Activated CD4-positive, alpha-beta T cell treated with anti-CD3 and anti-CD28 coated beads, Interleukin-2, amount 10 ng/mL, durations not matched to agents 7 days and 5 days (primary cell): ENCODE data around the gene SLC5A2. TPM values are rescaled to one million over a fixed set of nuclear protein-coding genes. Genes with fewer than 3 reads are reported as not detected.
"Not testable (repeated sequence)": the region's sequence is repeated elsewhere in the genome, so short reads cannot be mapped to it uniquely, and the experiment has no call there.

Experiments
- CTCF ChIA-PET: fragments of 350-600 bp; sonication (Branson Sonifier 250); formaldehyde crosslinking; loops from one replicate; lab custom pipeline; 2021; ENCODE audit warnings: antibody characterized with exemption; lab: Charles Lee
- POLR2A ChIA-PET: fragments of 350-600 bp; sonication (Branson Sonifier 250); formaldehyde crosslinking; loops from one replicate; lab custom pipeline; 2021; ENCODE audit warnings: antibody characterized with exemption; lab: Charles Lee
- DNase-seq: peaks from one replicate; pipeline ENCODE4 v3.0.0-alpha.2; 2020
- H3K27ac Mint-ChIP-seq: one replicate; pipeline ENCODE4 v1.8.0; 2021; ENCODE audit warnings: mild to moderate bottlenecking, moderate library complexity, mixed read lengths
- H3K27me3 Mint-ChIP-seq: one replicate; pipeline ENCODE4 v1.8.0; 2021; ENCODE audit warnings: mixed read lengths
- H3K36me3 Mint-ChIP-seq: one replicate; pipeline ENCODE4 v1.8.0; 2021; ENCODE audit warnings: low read depth, mixed read lengths
- H3K4me1 Mint-ChIP-seq: one replicate; pipeline ENCODE4 v1.8.0; 2021; ENCODE audit warnings: mixed read lengths
- H3K4me3 Mint-ChIP-seq: one replicate; pipeline ENCODE4 v1.8.0; 2021; ENCODE audit warnings: mild to moderate bottlenecking, moderate library complexity, mixed read lengths
- H3K9me3 Mint-ChIP-seq: one replicate; pipeline ENCODE4 v1.8.0; 2021; ENCODE audit warnings: mixed read lengths
- total RNA-seq, 2 experiments: library from RNA; stranded (reverse); gene quantifications; one replicate each; pipeline ENCODE4 v1.2.3, GENCODE V29; 2021

SLC5A2 gene
- total RNA-seq, 2 experiments from 2014 or later, result 0.52 TPM; not detected in 1

DNA sequence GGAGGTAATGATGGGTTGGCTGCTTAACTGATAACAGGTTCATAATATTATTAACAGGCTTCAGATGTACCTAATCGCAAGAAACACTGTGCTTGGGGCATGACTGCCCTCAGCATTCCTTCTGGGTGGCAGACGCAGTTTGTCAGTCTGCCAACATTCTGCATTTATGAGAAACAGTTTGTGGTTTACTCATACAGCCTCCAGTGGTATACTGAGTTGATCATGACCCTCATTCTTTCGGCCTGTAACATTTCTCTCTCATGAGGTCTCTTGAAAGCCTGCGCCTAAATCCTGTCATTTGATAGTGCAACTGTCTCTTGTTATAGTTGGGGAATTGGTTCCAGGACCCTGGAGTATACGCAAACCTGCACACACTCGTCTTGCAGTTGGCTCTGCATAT lies 30.2 kb downstream of the SLC5A2 start:
- H3K36me3 Mint-ChIP-seq, result peaks cover 6% of the 10 kb centered on the region
- H3K4me1 Mint-ChIP-seq, result peaks cover 13% of the 10 kb centered on the region
- H3K4me3 Mint-ChIP-seq, result no peak overlapping the region
- peaks cover 8% of the 10 kb centered on the region for H3K9me3 Mint-ChIP-seq
- ChIA-PET POLR2A (no interaction called here), CTCF (no interaction called here)
- no peak overlapping the region for H3K27ac Mint-ChIP-seq
- H3K27me3 Mint-ChIP-seq, result no peaks in the 10 kb centered on the region
- DNase-seq, result no peak

DNA sequence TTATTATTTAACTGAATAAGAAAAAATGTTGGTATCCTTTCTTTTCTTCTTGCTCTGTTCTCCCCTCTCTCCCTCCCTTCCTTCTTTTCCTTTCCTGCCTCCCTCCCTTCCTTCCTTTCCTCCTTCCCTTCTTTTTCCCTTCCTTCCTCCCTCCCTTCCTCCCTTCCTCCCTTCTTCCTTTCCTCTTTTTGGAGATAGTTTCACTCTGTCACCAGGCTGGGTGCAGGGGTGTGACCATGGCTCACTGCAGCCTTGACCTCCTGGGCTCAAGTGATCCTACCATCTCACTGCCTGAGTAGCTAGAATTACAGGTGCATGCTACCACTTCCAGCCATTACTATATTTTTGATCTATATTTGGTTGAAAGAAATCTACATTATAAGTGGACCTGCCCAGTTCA lies 31.0 kb downstream of the SLC5A2 start:
- no peak overlapping the region for H3K4me3 Mint-ChIP-seq
- peaks cover 7% of the 10 kb centered on the region for H3K4me1 Mint-ChIP-seq
- no peaks in the 10 kb centered on the region for H3K27me3 Mint-ChIP-seq
- no peak for DNase-seq
- POLR2A ChIA-PET, result no interaction called here
- CTCF ChIA-PET, result no interaction called here
- H3K36me3 Mint-ChIP-seq, result no peaks in the 10 kb centered on the region
- H3K9me3 Mint-ChIP-seq, result peaks cover 8% of the 10 kb centered on the region
- no peak overlapping the region for H3K27ac Mint-ChIP-seq

DNA sequence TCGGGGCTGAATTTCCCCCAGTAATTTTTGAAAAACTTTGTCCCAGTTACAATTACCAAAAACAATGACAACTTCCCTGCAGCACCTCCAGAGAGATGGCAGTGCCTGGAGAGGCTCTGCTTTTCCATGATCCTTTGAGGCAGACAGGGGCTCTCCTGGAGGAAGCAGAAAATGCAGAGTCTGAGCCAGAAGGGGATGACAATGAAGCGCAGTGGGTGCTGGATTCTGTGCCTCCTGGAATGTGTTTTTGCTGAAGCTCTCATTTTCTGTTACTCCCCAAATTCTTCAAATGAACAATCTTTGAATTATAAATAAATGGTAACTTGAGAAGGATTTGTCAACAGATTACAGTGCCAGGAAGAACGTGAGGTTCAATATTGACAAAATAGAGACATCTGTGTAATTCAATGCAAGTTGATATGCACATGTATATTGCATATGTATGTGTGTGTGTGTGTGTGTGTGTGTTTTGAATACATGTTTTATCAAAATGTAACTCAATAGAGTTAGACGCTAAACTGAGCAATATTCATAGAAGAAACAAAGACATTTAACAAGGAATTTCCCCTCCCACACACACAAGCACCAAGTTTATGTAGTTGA lies 35.0 kb downstream of the SLC5A2 start:
- H3K27ac Mint-ChIP-seq, result no peak overlapping the region
- ChIA-PET CTCF (interaction anchor here (0.6 kb wide), 1 partner anchor 393 kb away, joined by 3 read pairs; no protein-coding TSS in a partner anchor), POLR2A (no interaction called here)
- no peak for DNase-seq
- H3K9me3 Mint-ChIP-seq, result peaks cover 3% of the 10 kb centered on the region
- no peak overlapping the region for H3K4me3 Mint-ChIP-seq
- H3K27me3 Mint-ChIP-seq, result peaks cover 1% of the 10 kb centered on the region
- no peaks in the 10 kb centered on the region for H3K4me1 Mint-ChIP-seq
- H3K36me3 Mint-ChIP-seq, result no peaks in the 10 kb centered on the region

- no peaks in the 10 kb centered on the region for H3K4me1 Mint-ChIP-seq
- no peak overlapping the region for H3K4me3 Mint-ChIP-seq
- POLR2A ChIA-PET, result no interaction called here
- CTCF ChIA-PET, result no interaction called here
- no peaks in the 10 kb centered on the region for H3K36me3 Mint-ChIP-seq
- peaks cover 1% of the 10 kb centered on the region for H3K27me3 Mint-ChIP-seq
- H3K27ac Mint-ChIP-seq, result no peak overlapping the region
- DNase-seq, result no peak
- peaks cover 3% of the 10 kb centered on the region for H3K9me3 Mint-ChIP-seq
Measured at GRCh38 chr16:31519759-31520431, 37.0 kb downstream of the SLC5A2 start.

DNA sequence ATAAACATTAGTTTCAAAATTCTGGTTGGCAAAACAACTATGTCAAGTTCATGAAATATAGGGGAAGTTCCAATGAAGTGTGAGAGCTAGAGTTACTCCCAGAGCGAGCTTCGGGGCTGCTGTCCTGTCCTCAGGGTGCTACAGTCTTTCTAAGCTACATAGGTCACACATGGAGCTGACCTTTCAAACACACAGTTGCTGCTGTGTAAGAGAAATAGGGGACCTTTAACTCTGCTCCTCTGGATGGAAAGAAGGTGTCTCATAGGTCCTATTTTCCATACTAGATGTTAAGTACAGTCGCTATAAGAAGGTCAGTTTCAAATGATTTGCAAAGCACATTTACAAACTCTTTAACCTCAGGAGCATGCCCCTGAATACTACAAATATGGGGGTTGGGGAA lies 38.4 kb downstream of the SLC5A2 start:
- ChIA-PET POLR2A (no interaction called here), CTCF (interaction anchor here (0.5 kb wide), 1 partner anchor 10 kb away, joined by 3 read pairs; no protein-coding TSS in a partner anchor)
- H3K4me1 Mint-ChIP-seq, result no peaks in the 10 kb centered on the region

DNA sequence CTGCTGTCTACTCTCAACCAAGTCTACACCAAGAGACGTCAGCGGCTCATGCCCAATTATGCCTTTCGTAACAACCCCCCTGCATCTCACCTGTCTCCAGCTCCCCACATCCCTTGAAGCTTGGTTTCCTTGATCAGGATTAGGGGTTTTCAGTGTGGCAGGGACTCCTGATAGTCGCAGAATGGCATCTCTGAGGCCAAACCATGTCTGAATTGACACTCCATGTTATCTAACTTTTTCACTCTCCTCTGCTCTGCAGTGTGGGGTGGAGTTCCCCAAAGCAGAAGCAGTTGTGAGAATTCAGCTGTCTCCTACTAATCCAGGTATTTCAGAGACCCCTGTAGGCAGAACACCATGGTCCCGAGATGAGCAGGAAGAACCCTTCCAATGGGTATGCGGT lies 39.1 kb downstream of the SLC5A2 start:
- ChIA-PET POLR2A (no interaction called here), CTCF (no interaction called here)
- H3K27me3 Mint-ChIP-seq, result peaks cover 1% of the 10 kb centered on the region
- no peaks in the 10 kb centered on the region for H3K4me1 Mint-ChIP-seq
- no peaks in the 10 kb centered on the region for H3K36me3 Mint-ChIP-seq
- H3K9me3 Mint-ChIP-seq, result no peaks in the 10 kb centered on the region
- DNase-seq, result no peak
- H3K4me3 Mint-ChIP-seq, result no peak overlapping the region
- no peak overlapping the region for H3K27ac Mint-ChIP-seq

More for the DNA sequence above, 38.4 kb downstream of the SLC5A2 start:
- H3K27ac Mint-ChIP-seq, result no peak overlapping the region
- no peak for DNase-seq
- no peak overlapping the region for H3K4me3 Mint-ChIP-seq
- H3K36me3 Mint-ChIP-seq, result no peaks in the 10 kb centered on the region
- H3K9me3 Mint-ChIP-seq, result peaks cover 3% of the 10 kb centered on the region
- peaks cover 1% of the 10 kb centered on the region for H3K27me3 Mint-ChIP-seq

DNA sequence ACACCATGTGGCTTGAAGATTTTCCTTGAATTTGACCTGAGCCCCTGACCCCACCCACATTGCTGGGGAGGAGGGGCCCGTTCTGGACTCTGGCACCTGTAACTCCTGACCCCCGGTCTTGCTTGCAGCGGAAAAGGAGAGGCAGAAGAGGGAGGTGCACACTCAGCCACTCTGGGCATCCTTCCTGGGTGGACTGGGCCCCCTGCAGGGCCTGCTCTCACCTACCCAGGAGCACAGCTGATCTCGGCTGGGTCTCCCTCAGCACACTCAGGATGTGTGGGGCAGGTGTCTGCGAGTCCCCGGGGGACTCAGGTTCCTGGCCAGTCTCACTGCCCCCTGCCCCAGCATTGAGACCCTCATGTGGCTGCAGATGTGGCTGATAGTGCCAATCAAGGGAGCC lies 40.8 kb downstream of the SLC5A2 start:
- H3K4me3 Mint-ChIP-seq, H3K9me3 Mint-ChIP-seq, POLR2A ChIA-PET, DNase-seq, H3K4me1 Mint-ChIP-seq, H3K36me3 Mint-ChIP-seq, CTCF ChIA-PET, H3K27ac Mint-ChIP-seq: not testable (repeated sequence)
- peaks cover 12% of the 10 kb centered on the region for H3K27me3 Mint-ChIP-seq

DNA sequence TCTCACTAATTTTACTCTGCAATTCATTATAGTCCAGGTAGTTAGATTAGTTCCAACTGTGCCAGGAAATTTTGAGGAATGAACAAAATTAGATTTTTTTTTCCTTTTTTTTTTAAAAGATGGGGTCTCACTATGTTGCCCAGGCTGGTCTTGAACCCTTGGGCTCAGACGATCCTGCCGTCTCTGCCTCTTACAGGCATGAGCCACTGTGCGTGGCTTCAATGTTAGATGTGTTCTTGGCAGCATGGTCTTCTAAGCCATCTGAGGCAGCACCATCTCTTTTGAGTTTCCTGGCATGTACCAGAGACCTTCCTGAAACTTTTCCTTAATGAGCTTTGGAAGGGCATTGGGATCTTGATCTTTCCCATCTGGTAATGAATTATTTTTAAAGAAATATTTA lies 42.2 kb downstream of the SLC5A2 start:
- H3K9me3 Mint-ChIP-seq, result no peaks in the 10 kb centered on the region
- POLR2A ChIA-PET, result no interaction called here
- H3K4me3 Mint-ChIP-seq, result no peak overlapping the region
- H3K36me3 Mint-ChIP-seq, result no peaks in the 10 kb centered on the region
- H3K27me3 Mint-ChIP-seq, result peaks cover 21% of the 10 kb centered on the region
- H3K4me1 Mint-ChIP-seq, result no peaks in the 10 kb centered on the region
- H3K27ac Mint-ChIP-seq, result no peak overlapping the region
- CTCF ChIA-PET, result interaction anchor here (0.6 kb wide), 1 partner anchor 159 kb away, joined by 3 read pairs; no protein-coding TSS in a partner anchor
- no peak for DNase-seq

- no peak for DNase-seq
- POLR2A ChIA-PET, result no interaction called here
- H3K36me3 Mint-ChIP-seq, result no peaks in the 10 kb centered on the region
- no peak within 1 kb of the TSS for H3K4me3 Mint-ChIP-seq
- no peak within 1 kb of the TSS for H3K27ac Mint-ChIP-seq
- peaks cover 24% of the 10 kb centered on the region for H3K27me3 Mint-ChIP-seq
- no peaks in the 10 kb centered on the region for H3K9me3 Mint-ChIP-seq
- CTCF ChIA-PET, result no interaction called here
- H3K4me1 Mint-ChIP-seq, result no peaks in the 10 kb centered on the region
Measured at GRCh38 chr16:31527734-31528274, 44.9 kb downstream of the SLC5A2 start, which contains the start of gene AHSP. Gene AHSP, plus strand, starts transcription at chr16:31527900. Its CDS starts 240 bp downstream, at chr16:31528140.

- ChIA-PET POLR2A (no interaction called here), CTCF (no interaction called here)
- H3K4me1 Mint-ChIP-seq, result no peaks in the 10 kb centered on the region
- no peak overlapping the region for H3K4me3 Mint-ChIP-seq
- no peaks in the 10 kb centered on the region for H3K9me3 Mint-ChIP-seq
- H3K36me3 Mint-ChIP-seq, result no peaks in the 10 kb centered on the region
- DNase-seq, result no peak
- peaks cover 24% of the 10 kb centered on the region for H3K27me3 Mint-ChIP-seq
- no peak overlapping the region for H3K27ac Mint-ChIP-seq
Measured at GRCh38 chr16:31528523-31529107, 45.7 kb downstream of the SLC5A2 start.

- no peak overlapping the region for H3K27ac Mint-ChIP-seq
- POLR2A ChIA-PET, result no interaction called here
- H3K4me3 Mint-ChIP-seq, result peak overlapping the region; percentile 43
- H3K27me3 Mint-ChIP-seq, result peaks cover 24% of the 10 kb centered on the region
- H3K4me1 Mint-ChIP-seq, result no peaks in the 10 kb centered on the region
- H3K36me3 Mint-ChIP-seq, result no peaks in the 10 kb centered on the region
- no peaks in the 10 kb centered on the region for H3K9me3 Mint-ChIP-seq
- CTCF ChIA-PET, result no interaction called here
- no peak for DNase-seq
Measured at GRCh38 chr16:31529108-31529936, 46.4 kb downstream of the SLC5A2 start.

GRCh38 chr16:31529937-31530312 lies 47.0 kb downstream of the SLC5A2 start:
- POLR2A ChIA-PET, result no interaction called here
- H3K9me3 Mint-ChIP-seq, result no peaks in the 10 kb centered on the region
- H3K36me3 Mint-ChIP-seq, result no peaks in the 10 kb centered on the region
- H3K27me3 Mint-ChIP-seq, result peaks cover 24% of the 10 kb centered on the region
- DNase-seq, result no peak
- no peak overlapping the region for H3K4me3 Mint-ChIP-seq
- CTCF ChIA-PET, result no interaction called here
- no peaks in the 10 kb centered on the region for H3K4me1 Mint-ChIP-seq
- H3K27ac Mint-ChIP-seq, result no peak overlapping the region
